Activated T-cell treated with anti-CD3 and anti-CD28 coated beads, Interleukin-2, amount 50 U/mL, for 4 hours (primary cell): ENCODE results near the gene ATXN1. TPM values are rescaled to one million over a fixed set of nuclear protein-coding genes. Genes with fewer than 3 reads are reported as not detected.
A peak's percentile ranks its signal among the peaks of the same experiment; 100 is the strongest.

Source experiments
- ATAC-seq, 2 donors: fragments of 200-7000 bp; cut with Tn5 transposase; one replicate each; pipeline ENCODE4 v1.10.0; 2021
- DNase-seq: peaks from one replicate; pipeline ENCODE4 v3.0.0-alpha.2; 2020
- H3K27me3 Mint-ChIP-seq: one replicate; pipeline ENCODE4 v1.8.0; 2021; ENCODE audit warnings: low read depth, mixed read lengths
- H3K36me3 Mint-ChIP-seq: one replicate; pipeline ENCODE4 v1.8.0; 2022; ENCODE audit warnings: mixed read lengths; ENCODE audit not compliant: insufficient read depth
- H3K4me1 Mint-ChIP-seq: one replicate; pipeline ENCODE4 v1.8.0; 2021; ENCODE audit warnings: low read depth, mixed read lengths
- H3K4me3 Mint-ChIP-seq: one replicate; pipeline ENCODE4 v1.8.0; 2021; ENCODE audit warnings: mild to moderate bottlenecking, moderate library complexity, mixed read lengths
- H3K9me3 Mint-ChIP-seq: one replicate; pipeline ENCODE4 v1.8.0; 2021; ENCODE audit warnings: mixed read lengths
- total RNA-seq, 3 donors: library from RNA; stranded (reverse); gene quantifications; one replicate each; pipeline ENCODE4 v1.2.1, GENCODE V29; 2021

Gene ATXN1
- total RNA-seq, 3 donors from 2014 or later = 39.5 to 63.8 (median 45.1) TPM

DNA sequence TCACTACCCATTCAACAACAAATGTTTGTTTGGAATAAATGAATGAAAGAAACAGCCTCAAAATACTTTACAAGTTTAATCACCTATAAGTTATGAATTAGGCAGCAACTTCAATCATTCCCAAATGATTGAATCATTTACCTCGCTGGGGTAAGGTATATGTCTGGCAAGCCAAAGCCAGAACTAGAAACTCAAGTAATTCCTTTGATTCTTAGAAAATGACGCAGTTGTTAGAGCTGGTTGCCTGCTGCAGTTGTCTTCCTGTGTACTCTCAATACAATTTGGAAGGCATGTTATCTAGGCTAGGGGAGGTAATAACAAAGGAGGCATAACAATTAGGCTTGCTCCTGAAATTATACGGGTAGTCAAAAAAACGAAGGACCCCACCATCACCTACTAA is 160.6 kb downstream of the ATXN1 start:
- DNase-seq (no peak), ATAC-seq (no peak)
- peaks cover 31% of the 10 kb centered on the region for H3K36me3 Mint-ChIP-seq
- H3K9me3 Mint-ChIP-seq = no peaks in the 10 kb centered on the region
- H3K27me3 Mint-ChIP-seq = no peaks in the 10 kb centered on the region
- no peak overlapping the region for H3K4me3 Mint-ChIP-seq
- H3K4me1 Mint-ChIP-seq = peaks cover 37% of the 10 kb centered on the region

DNA sequence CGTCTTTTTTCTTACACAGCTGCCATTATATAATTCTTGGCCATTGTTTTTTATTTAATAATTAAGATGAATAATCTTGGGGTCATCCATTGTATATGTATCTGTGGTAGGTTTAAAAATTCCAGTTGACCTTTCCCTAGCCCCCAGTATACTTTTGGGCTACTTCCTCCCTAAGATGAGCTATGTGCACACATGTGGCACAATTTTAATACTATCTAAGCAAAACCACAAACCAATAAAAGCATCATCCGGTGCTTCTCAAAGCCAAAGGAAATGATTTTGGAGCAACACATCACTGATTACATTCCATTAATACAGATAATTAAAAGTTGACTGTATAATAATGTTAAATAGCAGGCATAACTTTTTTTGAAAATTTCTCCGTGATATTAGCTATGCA is 161.2 kb downstream of the ATXN1 start:
- ATAC-seq (no peak), DNase-seq (no peak)
- Mint-ChIP-seq H3K4me3 (no peak overlapping the region), H3K4me1 (peaks cover 35% of the 10 kb centered on the region), H3K9me3 (no peaks in the 10 kb centered on the region), H3K36me3 (peaks cover 30% of the 10 kb centered on the region), H3K27me3 (no peaks in the 10 kb centered on the region)

DNA sequence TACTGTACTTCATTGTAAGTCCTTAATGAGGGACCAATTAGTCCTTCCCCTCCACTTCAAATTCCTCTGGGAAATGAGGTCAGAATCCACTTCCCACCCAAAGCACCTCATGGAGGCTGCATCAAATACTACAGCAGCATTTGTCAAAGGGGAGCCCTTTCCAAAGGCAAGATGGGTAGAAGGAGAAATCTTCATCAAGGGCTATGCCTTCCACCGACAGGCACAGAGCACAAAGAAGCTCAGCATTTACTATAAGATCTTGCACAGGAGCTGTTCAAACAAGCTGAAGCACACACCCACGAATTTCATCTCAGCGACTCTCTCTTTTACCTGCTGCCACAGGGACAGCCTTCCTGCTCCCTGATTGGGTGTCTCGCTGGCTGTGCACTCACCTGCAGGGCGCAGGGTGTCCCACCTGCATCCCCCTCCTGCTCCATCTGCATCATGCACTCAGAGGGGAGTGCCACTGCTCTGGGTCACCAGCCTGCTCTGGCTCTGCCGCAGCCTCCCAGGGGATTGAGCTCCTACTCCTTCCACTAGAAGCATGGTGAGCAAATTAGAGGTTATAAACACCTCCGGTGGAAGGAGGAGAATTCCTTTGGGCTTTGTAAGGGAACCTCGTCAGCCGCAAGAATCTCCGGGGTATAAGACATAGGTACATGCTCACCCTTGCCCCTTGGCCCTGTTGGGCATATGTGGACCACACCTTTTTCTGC is 164.5 kb downstream of the ATXN1 start:
- peaks cover 21% of the 10 kb centered on the region for H3K36me3 Mint-ChIP-seq
- ATAC-seq (no peak), DNase-seq (no peak)
- H3K4me1 Mint-ChIP-seq = peaks cover 31% of the 10 kb centered on the region
- peaks cover 3% of the 10 kb centered on the region for H3K9me3 Mint-ChIP-seq
- H3K27me3 Mint-ChIP-seq = no peaks in the 10 kb centered on the region
- no peak overlapping the region for H3K4me3 Mint-ChIP-seq

- H3K27me3 Mint-ChIP-seq = no peaks in the 10 kb centered on the region
- no peak overlapping the region for H3K4me3 Mint-ChIP-seq
- peaks cover 27% of the 10 kb centered on the region for H3K4me1 Mint-ChIP-seq
- DNase-seq (no peak), ATAC-seq (no peak)
- H3K36me3 Mint-ChIP-seq = peaks cover 15% of the 10 kb centered on the region
- peaks cover 3% of the 10 kb centered on the region for H3K9me3 Mint-ChIP-seq
Observed at GRCh38 chr6:16595514-16596120, 165.6 kb downstream of the ATXN1 start.

- Mint-ChIP-seq H3K4me1 (peaks cover 20% of the 10 kb centered on the region), H3K4me3 (no peak overlapping the region), H3K27me3 (no peaks in the 10 kb centered on the region), H3K36me3 (peaks cover 15% of the 10 kb centered on the region), H3K9me3 (peaks cover 3% of the 10 kb centered on the region)
- ATAC-seq = no peak
- no peak for DNase-seq
Observed at GRCh38 chr6:16594849-16595248, 166.4 kb downstream of the ATXN1 start.

DNA sequence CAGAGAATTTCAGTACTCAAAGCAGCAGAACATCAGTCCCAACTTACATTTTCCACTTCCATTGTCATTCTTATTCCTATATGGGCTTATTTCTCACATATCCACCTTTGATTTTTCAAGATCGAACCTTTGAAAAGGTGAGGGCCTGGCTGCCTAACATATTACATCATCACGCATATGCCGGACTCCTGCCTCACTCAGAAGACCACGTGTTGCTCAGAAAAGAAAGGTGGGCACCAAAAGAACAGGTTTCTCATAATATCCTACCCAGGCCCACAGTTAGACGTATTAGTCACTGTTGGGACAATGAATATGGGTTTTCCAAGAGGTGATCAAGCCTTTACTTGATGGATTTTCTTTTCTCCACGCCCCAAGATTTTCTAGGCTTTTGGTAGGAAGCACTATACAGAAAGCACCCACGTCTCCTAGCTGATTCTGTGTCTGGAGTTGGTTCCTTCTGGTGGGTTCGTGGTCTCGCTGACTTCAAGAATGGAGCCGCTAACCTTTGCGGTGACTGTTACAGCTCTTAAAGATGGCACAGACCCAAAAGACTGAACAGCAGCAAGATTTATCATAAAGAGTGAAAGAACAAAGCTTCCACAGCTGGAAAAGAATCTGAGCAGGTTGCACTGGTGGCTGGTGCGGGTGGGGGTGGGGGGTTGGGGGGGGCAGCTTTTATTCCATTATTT is 168.9 kb downstream of the ATXN1 start:
- ATAC-seq (peak in 1 of 2 donors; percentile 7), DNase-seq (no peak)
- no peaks in the 10 kb centered on the region for H3K27me3 Mint-ChIP-seq
- no peak overlapping the region for H3K4me3 Mint-ChIP-seq
- peaks cover 3% of the 10 kb centered on the region for H3K9me3 Mint-ChIP-seq
- H3K36me3 Mint-ChIP-seq = peaks cover 25% of the 10 kb centered on the region
- H3K4me1 Mint-ChIP-seq = peaks cover 23% of the 10 kb centered on the region

- no peak for DNase-seq
- ATAC-seq = peak; percentile 85 to 88
- H3K36me3 Mint-ChIP-seq = peaks cover 22% of the 10 kb centered on the region
- H3K4me1 Mint-ChIP-seq = peaks cover 23% of the 10 kb centered on the region
- H3K4me3 Mint-ChIP-seq = no peak overlapping the region
- peaks cover 3% of the 10 kb centered on the region for H3K9me3 Mint-ChIP-seq
- no peaks in the 10 kb centered on the region for H3K27me3 Mint-ChIP-seq
Observed at GRCh38 chr6:16591396-16592222, 169.7 kb downstream of the ATXN1 start.

GRCh38 chr6:16585805-16586204 is 175.5 kb downstream of the ATXN1 start:
- no peak for ATAC-seq
- peaks cover 16% of the 10 kb centered on the region for H3K4me1 Mint-ChIP-seq
- no peak overlapping the region for H3K4me3 Mint-ChIP-seq
- DNase-seq = no peak
- no peaks in the 10 kb centered on the region for H3K27me3 Mint-ChIP-seq
- H3K36me3 Mint-ChIP-seq = peaks cover 41% of the 10 kb centered on the region
- H3K9me3 Mint-ChIP-seq = no peaks in the 10 kb centered on the region

DNA sequence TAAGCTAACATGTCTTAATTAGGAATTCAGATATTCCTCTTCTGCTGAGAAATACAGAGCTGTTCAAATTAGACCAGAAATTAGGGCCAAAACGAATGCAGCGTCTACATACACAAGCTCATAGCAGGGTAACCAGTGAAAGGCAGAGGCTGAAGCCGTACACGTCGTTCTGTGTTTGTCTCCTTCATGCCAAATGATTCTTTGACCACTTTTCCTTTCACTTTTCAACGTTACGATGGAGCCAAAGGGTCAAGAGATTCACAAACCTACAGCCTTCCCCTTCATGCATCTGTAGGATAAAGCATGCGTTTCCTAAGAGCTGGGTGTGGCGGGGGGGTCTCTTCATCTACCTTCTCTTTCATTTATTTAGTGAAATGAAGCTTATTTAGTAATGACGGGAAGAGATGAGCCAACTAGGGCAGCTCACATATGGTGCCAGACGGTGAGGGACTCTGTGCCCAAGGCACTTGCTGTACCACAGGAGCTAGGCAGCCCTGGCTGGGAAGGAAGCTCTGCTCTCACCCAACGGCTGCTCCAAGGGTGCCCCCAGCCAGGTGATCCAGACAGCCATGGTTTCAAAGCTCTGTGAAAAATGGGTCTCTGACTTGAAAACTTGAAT is 178.0 kb downstream of the ATXN1 start:
- no peak for ATAC-seq

DNA sequence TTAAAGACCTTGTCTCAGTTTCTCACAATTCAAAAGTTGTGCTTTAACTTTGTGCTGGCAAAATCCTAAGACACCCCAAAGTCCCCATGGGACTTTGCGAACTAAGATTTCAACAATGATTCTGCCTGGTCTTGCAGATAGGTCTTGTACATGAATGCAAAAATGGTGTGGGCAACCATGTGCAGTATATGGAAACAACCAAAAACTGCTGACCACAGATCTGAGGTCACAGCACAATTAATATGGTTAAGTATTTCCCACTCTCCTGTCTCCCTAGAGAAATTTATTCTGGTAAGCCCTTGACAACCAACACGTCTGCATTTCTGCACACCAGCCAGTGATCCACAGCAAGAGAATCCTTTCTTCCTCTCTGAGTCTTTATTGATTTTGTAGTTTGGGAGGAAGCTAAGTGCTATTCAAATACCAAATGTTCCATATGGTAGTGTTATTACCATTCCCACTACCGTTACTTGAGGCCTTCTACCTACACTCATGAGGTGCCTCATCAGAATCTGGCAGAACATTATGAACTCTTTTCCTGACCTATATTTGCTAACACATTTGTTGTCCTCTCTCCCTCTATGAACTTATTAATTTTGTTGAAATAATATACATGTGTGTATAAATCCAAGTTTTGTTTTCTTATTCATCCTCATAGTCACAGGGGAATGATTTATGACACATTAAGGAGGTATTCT is 178.7 kb downstream of the ATXN1 start:
- peaks cover 11% of the 10 kb centered on the region for H3K4me1 Mint-ChIP-seq
- H3K27me3 Mint-ChIP-seq = no peaks in the 10 kb centered on the region
- DNase-seq (no peak), ATAC-seq (no peak)
- no peaks in the 10 kb centered on the region for H3K9me3 Mint-ChIP-seq
- H3K4me3 Mint-ChIP-seq = no peak overlapping the region
- peaks cover 43% of the 10 kb centered on the region for H3K36me3 Mint-ChIP-seq

More for the DNA sequence above, 178.0 kb downstream of the ATXN1 start:
- H3K4me3 Mint-ChIP-seq = no peak overlapping the region
- peaks cover 45% of the 10 kb centered on the region for H3K36me3 Mint-ChIP-seq
- peaks cover 12% of the 10 kb centered on the region for H3K4me1 Mint-ChIP-seq
- DNase-seq = no peak
- H3K9me3 Mint-ChIP-seq = no peaks in the 10 kb centered on the region
- H3K27me3 Mint-ChIP-seq = no peaks in the 10 kb centered on the region

GRCh38 chr6:16578695-16579285 is 182.5 kb downstream of the ATXN1 start:
- no peak for DNase-seq
- H3K4me3 Mint-ChIP-seq = no peak overlapping the region
- H3K36me3 Mint-ChIP-seq = peaks cover 36% of the 10 kb centered on the region
- H3K27me3 Mint-ChIP-seq = no peaks in the 10 kb centered on the region
- peaks cover 5% of the 10 kb centered on the region for H3K4me1 Mint-ChIP-seq
- ATAC-seq = no peak
- no peaks in the 10 kb centered on the region for H3K9me3 Mint-ChIP-seq

GRCh38 chr6:16576451-16577368 is 184.6 kb downstream of the ATXN1 start:
- Mint-ChIP-seq H3K4me3 (no peak overlapping the region), H3K9me3 (no peaks in the 10 kb centered on the region), H3K4me1 (peaks cover 8% of the 10 kb centered on the region), H3K36me3 (peaks cover 30% of the 10 kb centered on the region), H3K27me3 (no peaks in the 10 kb centered on the region)
- no peak for DNase-seq
- ATAC-seq = peak in 1 of 2 donors; percentile 43
